GM12878 (cell line): ENCODE measurements around the gene IFNA2. TPM values are rescaled to one million over a fixed set of nuclear protein-coding genes. Genes with fewer than 3 reads are reported as not detected.

ENCODE experiments used
- ATAC-seq: fragments of 200-7000 bp; cut with Tn5 transposase; 3 replicates; pipeline ENCODE4 v1.9.1; 2020; ENCODE audit warnings: mild to moderate bottlenecking, moderate library complexity
- BruUV-seq: library from RNA; stranded (reverse); fragments of 400-500 nt; replicated peaks from 2 replicates; lab custom pipeline; 2021; lab: Mats Ljungman, UMichigan
- CTCF ChIA-PET: fragments of 300-600 bp; sonication (Branson Sonifier 250); formaldehyde crosslinking; extraction: SDS; loops from one replicate; lab custom pipeline; 2021; ENCODE audit warnings: inconsistent platforms; lab: Yijun Ruan, JAX
- POLR2A ChIA-PET: fragments of 350-600 bp; formaldehyde crosslinking; extraction: SDS; loops from one replicate; lab custom pipeline; 2021; ENCODE audit warnings: inconsistent platforms; lab: Charles Lee
- RAD21 ChIA-PET: fragments of 300-600 bp; sonication (Branson Sonifier 250); formaldehyde crosslinking; loops from one replicate; lab custom pipeline; 2023; ENCODE audit warnings: antibody characterized with exemption; ENCODE audit not compliant: unreplicated experiment; lab: Charles Lee
- SMC1A ChIA-PET: fragments of 300-600 bp; sonication (Branson Sonifier 250); formaldehyde crosslinking; loops from one replicate; lab custom pipeline; 2023; ENCODE audit not compliant: unreplicated experiment, uncharacterized antibody; lab: Charles Lee
- DNase-seq: peaks from one replicate; pipeline ENCODE4 v3.0.0-alpha.2; 2011; ENCODE audit warnings: low read depth, low spot score
- FAIRE-seq: peaks from 3 replicates; lab custom pipeline; 2011; peaks lifted over from hg19 to GRCh38; lab: Jason Lieb, UNC
- H2AFZ ChIP-seq: 2 replicates; pipeline ENCODE4 v1.6.0; 2011; ENCODE audit warnings: low read depth, low read length, control low read depth; ENCODE audit not compliant: control insufficient read depth
- H3K27ac ChIP-seq: 2 replicates; pipeline ENCODE4 v1.5.1; 2011; ENCODE audit warnings: control low read depth; ENCODE audit not compliant: control insufficient read depth, insufficient read depth
- H3K27me3 ChIP-seq, 2 experiments: replicated peaks in 1 of 2; 2 replicates each; pipeline versions ENCODE4 v1.6.0 to v1.6.1; 2011; ENCODE audit warnings: low read length in 1 of 2; ENCODE audit not compliant: control insufficient read depth in 2 of 2, insufficient read depth in 2 of 2
- H3K36me3 ChIP-seq, 2 experiments: 2 replicates each; pipeline ENCODE4 v1.5.1; 2011; ENCODE audit warnings: low read length in 1 of 2; ENCODE audit not compliant: control insufficient read depth in 2 of 2, insufficient read depth in 2 of 2
- H3K4me1 ChIP-seq: 2 replicates; pipeline ENCODE4 v1.6.1; 2011; ENCODE audit warnings: mild to moderate bottlenecking, low read length, moderate library complexity, mixed read lengths; ENCODE audit not compliant: control insufficient read depth, insufficient read depth
- H3K4me2 ChIP-seq: 2 replicates; pipeline ENCODE4 v1.6.0; 2011; ENCODE audit warnings: control low read depth; ENCODE audit not compliant: control insufficient read depth, insufficient read depth
- H3K4me3 ChIP-seq: fragments of 200-600 bp; sonication (generic); 2 replicates; pipeline ENCODE4 v1.5.1; 2016
- H3K79me2 ChIP-seq: 2 replicates; pipeline ENCODE4 v1.6.0; 2011; ENCODE audit warnings: low read length; ENCODE audit not compliant: control insufficient read depth, insufficient read depth
- H3K9ac ChIP-seq: 2 replicates; pipeline ENCODE4 v1.8.0; 2011; ENCODE audit warnings: low read length, control low read depth, mixed read lengths; ENCODE audit not compliant: control insufficient read depth, insufficient read depth
- H3K9me3 ChIP-seq: replicated peaks from 3 replicates; pipeline ENCODE4 v1.5.1; 2011; ENCODE audit warnings: mild to moderate bottlenecking, low read length; ENCODE audit not compliant: control insufficient read depth, insufficient read depth
- H4K20me1 ChIP-seq: 2 replicates; pipeline ENCODE4 v1.6.0; 2011; ENCODE audit not compliant: control insufficient read depth, insufficient read depth
- BCL3 ChIP-seq: IDR thresholded peaks from 2 replicates; pipeline ENCODE4 v1.6.1; 2011; ENCODE audit warnings: borderline replicate concordance, low read depth, mild to moderate bottlenecking, moderate library complexity, low read length; ENCODE audit not compliant: insufficient read depth, poor library complexity, severe bottlenecking
- CREB1 ChIP-seq: IDR thresholded peaks from 2 replicates; pipeline ENCODE4 v1.6.1; 2012; ENCODE audit warnings: low read depth, mild to moderate bottlenecking, inconsistent platforms
- EP300 ChIP-seq, 2 experiments: fragments of 150-350 bp in 1 of 2; IDR thresholded peaks; 2 replicates each; pipeline ENCODE4 v1.6.1; 2011 to 2012; ENCODE audit warnings: low read depth in 2 of 2, low read length in 2 of 2, borderline replicate concordance in 1 of 2, improper control_type of control experiment in 1 of 2, inconsistent platforms in 1 of 2; ENCODE audit not compliant: control insufficient read depth in 1 of 2
- FOS ChIP-seq: IDR thresholded peaks from 3 replicates; pipeline ENCODE4 v1.6.1; 2011; ENCODE audit warnings: borderline replicate concordance; ENCODE audit not compliant: insufficient read length; ENCODE audit errors: extremely low read depth
- IKZF2 ChIP-seq, 2 experiments: fragments of 450-650 bp; IDR thresholded peaks; 2 replicates each; pipeline ENCODE4 v1.6.1; 2017; ENCODE audit warnings: mild to moderate bottlenecking in 2 of 2, moderate library complexity in 2 of 2
- NBN ChIP-seq: fragments of 450-650 bp; IDR thresholded peaks from 2 replicates; pipeline ENCODE4 v1.6.1; 2016
- NFIC ChIP-seq: IDR thresholded peaks from 2 replicates; pipeline ENCODE4 v1.6.1; 2012; ENCODE audit warnings: low read depth, mild to moderate bottlenecking, inconsistent platforms, low read length, moderate library complexity
- NR2C2 ChIP-seq: IDR thresholded peaks from 2 replicates; pipeline ENCODE4 v1.6.1; 2011; ENCODE audit warnings: borderline replicate concordance, low read depth; ENCODE audit not compliant: control insufficient read depth, insufficient read length
- POLR2A ChIP-seq: IDR thresholded peaks from 2 replicates; pipeline ENCODE4 v1.6.1; 2011; ENCODE audit warnings: low read depth, mild to moderate bottlenecking, low read length
- POLR2AphosphoS5 ChIP-seq: IDR thresholded peaks from 2 replicates; pipeline ENCODE4 v1.6.1; 2011; ENCODE audit warnings: mild to moderate bottlenecking, low read length, inconsistent platforms
- RBBP5 ChIP-seq: fragments of 200-600 bp; sonication (generic); conservative IDR thresholded peaks from 2 replicates; pipeline ENCODE4 v1.6.1; 2016
- SPI1 ChIP-seq: IDR thresholded peaks from 2 replicates; pipeline ENCODE4 v1.6.1; 2011; ENCODE audit warnings: low read depth, mild to moderate bottlenecking, low read length, moderate library complexity, borderline replicate concordance; ENCODE audit not compliant: insufficient read depth
- ZNF24 ChIP-seq: fragments of 450-650 bp; IDR thresholded peaks from 2 replicates; pipeline ENCODE4 v1.6.1; 2017; ENCODE audit warnings: antibody characterized with exemption, mild to moderate bottlenecking
- ZNF592 ChIP-seq: fragments of 450-650 bp; IDR thresholded peaks from 2 replicates; pipeline ENCODE4 v1.6.1; 2017; ENCODE audit warnings: mild to moderate bottlenecking, moderate library complexity
- WGBS: methylation state at CpG from one replicate; pipeline ENCODE4 v1.1.6; 2016; ENCODE audit warnings: low lambda C conversion rate; ENCODE audit not compliant: insufficient replicate concordance, insufficient coverage; ENCODE audit errors: missing lambda C conversion rate; 5-methylcytosine and 5-hydroxymethylcytosine counted together
- in situ Hi-C: fragments of 300-500 bp; cut with MboI; formaldehyde crosslinking; loops from 9 replicates; pipeline ENCODE4 v1.14.3; 2018; ENCODE audit warnings: mixed read lengths
- intact Hi-C: fragments of 100-400 bp; cut with micrococcal nuclease; formaldehyde crosslinking; loops from one replicate; pipeline ENCODE4 v1.14.2; 2022; ENCODE audit not compliant: unreplicated experiment
- polyA plus RNA-seq, 11 experiments: library from polyadenylated mRNA; depleted of rRNA in 4 of 11; unstranded in 6 of 11; stranded (reverse) in 5 of 11; fragments of >200 nt; fragmentation: Nextera tagmentation in 4 of 11; fragmentation: Illumina TruSeq in 1 of 11; extraction: Ambion mirVana in 4 of 11; extraction: Trizol in 1 of 11; gene quantifications; 1 replicate in 1 of 11; 2 replicates in 10 of 11; pipeline versions ENCODE4 v1.2.1 to v1.2.3, GENCODE V29; 2011 to 2016; ENCODE audit warnings: inconsistent platforms in 2 of 11, missing spikeins in 2 of 11, low read depth in 1 of 11
- total RNA-seq, 4 experiments: library from RNA; depleted of rRNA in 3 of 4; stranded (reverse); fragments of >200 nt in 3 of 4; fragmentation: Illumina TruSeq in 1 of 4; extraction: Trizol in 1 of 4; gene quantifications; 2 replicates each; pipeline versions ENCODE4 v1.2.1 to v1.2.3, GENCODE V29; 2013 to 2021

IFNA2 gene
- total and polyA plus RNA-seq, 10 of the 15 experiments (the other 5 are each of a cell fraction or from before 2014, with no cell fraction given), result 0.26 to 2.8 (median 0.66) TPM; not detected in 2

DNA sequence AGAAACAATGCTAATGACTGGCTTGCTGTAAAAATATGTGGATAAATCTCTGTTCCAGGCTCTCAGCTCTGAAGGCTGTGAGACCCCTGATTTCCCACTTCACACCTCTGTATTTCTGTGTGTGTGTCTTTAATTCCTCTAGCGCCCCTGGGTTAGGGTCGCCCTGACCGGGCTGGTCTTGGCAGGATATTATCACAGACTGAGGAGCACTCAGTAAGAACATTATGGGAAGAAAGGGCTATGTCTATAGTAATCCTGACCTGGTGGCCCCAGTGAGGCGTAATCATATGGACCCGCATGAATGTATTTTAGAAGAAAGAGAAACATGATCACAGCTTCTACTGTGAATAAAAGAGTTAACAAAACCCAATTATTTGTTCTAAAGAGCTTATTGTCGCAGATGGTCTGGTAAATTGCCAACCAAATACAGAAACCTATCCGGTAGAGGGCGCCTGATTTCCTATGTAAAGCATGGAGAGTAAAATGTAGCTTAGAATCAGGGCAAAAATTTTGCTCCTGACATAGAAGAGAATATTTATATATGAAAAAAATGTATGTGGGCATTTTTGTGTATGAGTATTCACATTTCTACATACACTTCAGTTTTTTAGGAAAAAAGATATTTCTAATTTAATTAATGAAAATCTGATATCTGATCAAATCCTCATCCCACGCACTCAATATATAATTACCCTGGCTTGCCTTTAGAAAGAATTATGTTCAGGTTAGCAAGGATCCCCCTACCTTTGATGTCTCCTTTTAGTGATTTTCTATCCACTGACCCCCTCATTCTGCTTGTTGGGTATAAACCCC, 49.2 kb upstream of the IFNA2 start (continued):
- no peak for TF ChIP-seq NR2C2
- TF ChIP-seq, all 136 proteins: peak for 3

DNA sequence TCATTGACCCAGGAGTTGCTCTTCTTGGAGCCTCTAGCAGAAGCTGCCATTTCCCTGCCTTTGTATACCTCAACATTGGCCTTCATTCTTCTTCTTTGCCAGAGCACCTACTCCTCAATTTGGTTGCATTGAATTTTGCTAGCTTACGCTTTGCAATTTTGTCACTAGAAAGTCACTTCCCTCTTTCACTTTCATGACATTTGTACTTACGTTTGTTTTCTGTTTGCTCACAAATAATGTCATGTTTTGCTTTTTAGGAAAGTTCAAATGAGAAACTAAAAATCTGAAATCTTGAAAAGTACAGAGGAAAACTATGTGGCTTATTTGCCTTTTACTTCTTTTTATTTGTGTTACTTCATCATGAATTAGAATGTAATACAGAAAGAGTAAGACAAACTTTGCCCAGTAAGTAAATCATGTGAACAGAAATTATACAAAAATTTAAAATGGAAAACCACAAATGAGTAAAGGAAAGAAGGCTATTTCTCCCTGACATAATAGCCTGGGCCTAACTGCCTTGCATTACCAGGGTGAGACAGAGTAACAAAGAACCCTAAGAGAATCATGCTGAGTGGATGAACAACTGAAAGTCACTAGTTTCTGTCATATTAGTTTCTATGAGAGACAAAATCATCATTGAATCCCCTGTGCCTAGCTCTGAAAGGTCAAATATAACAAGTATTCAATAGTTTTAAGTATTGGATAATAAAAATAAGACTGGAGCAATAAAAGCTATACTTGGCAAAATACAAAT, 47.7 kb upstream of the IFNA2 start:
- Histone ChIP-seq H3K36me3 (no peaks in the 10 kb centered on the region), H3K9me3 (no peaks in the 10 kb centered on the region), H3K4me1 (peaks cover 6% of the 10 kb centered on the region; the same call in 1 of the 2 replicates), H4K20me1 (no peaks in the 10 kb centered on the region), H3K4me2 (peak overlapping the region; percentile 19), H3K9ac (no peak overlapping the region), H3K79me2 (no peaks in the 10 kb centered on the region), H3K4me3 (no peak overlapping the region), H2AFZ (no peak overlapping the region), H3K27ac (no peak overlapping the region), H3K27me3 (no peaks in the 10 kb centered on the region; a peak in 1 of 4 replicates)
- ChIA-PET RAD21 (interaction anchor here (0.6 to 1.4 kb wide), 8 partner anchors 9 to 250 kb away, joined by 3 to 4 read pairs (median 4); no protein-coding TSS in a partner anchor), POLR2A (interaction anchor here (0.5 to 0.8 kb wide), 3 partner anchors 97 to 1059 kb away, joined by 3 to 5 read pairs (median 3); partner anchors contain the start of gene KLHL9), SMC1A (interaction anchor here (0.6 to 4.2 kb wide), 17 partner anchors 14 to 259 kb away, joined by 3 to 24 read pairs (median 4); no protein-coding TSS in a partner anchor), CTCF (interaction anchor here (0.6 to 5.3 kb wide), 23 partner anchors 10 to 606 kb away, joined by 3 to 49 read pairs (median 4); partner anchors contain the start of genes IFNA14 and IFNA2)
- no peak for DNase-seq
- BruUV-seq, result no TSS peak
- peak; percentile 89 for ATAC-seq
- in situ Hi-C loops (no loop called here), intact Hi-C loops (no loop called here)
- 0% methylated on average over 2 of the region's 2 CpGs for WGBS
- FAIRE-seq, result peak; percentile 78
- TF ChIP-seq BCL3, result no peak
- no peak for TF ChIP-seq ZNF24
- no peak for TF ChIP-seq FOS
- no peak for TF ChIP-seq ZNF592
- TF ChIP-seq POLR2AphosphoS5, result no peak
- TF ChIP-seq NBN, result 0 out of 2 replicates have a peak, but pooled peaks have one; percentile 49
- TF ChIP-seq IKZF2 (IDR thresholded peaks at IDR 0.05), result 0 out of 4 replicates have a peak, but pooled peaks of 1 of the 2 experiments have one; percentile 11
- peak; percentile 48 to 49; a peak in 2 of 4 replicates for TF ChIP-seq EP300 (IDR thresholded peaks at IDR 0.05; ENCODE audit: borderline replicate concordance in 1 of 2, control insufficient read depth in 1 of 2, low read depth in 2 of 2, low read length in 2 of 2)
- peak; percentile 61; the same call in 1 of the 2 replicates for TF ChIP-seq CREB1
- no peak for TF ChIP-seq RBBP5
- TF ChIP-seq POLR2A, result no peak
- no peak for TF ChIP-seq NFIC
- TF ChIP-seq SPI1, result peak; percentile 88
